IMR-90 (cell line): ENCODE results near the gene CCDC136. TPM values are rescaled to one million over a fixed set of nuclear protein-coding genes. Genes with fewer than 3 reads are reported as not detected.
A peak's percentile ranks its signal among the peaks of the same experiment; 100 is the strongest.

Experiments
- ATAC-seq: fragments of 200-7000 bp; cut with Tn5 transposase; 2 replicates; pipeline ENCODE4 v1.9.1; 2020; ENCODE audit warnings: low read depth, mild to moderate bottlenecking, moderate library complexity
- BruUV-seq: library from RNA; stranded (reverse); fragments of 400-500 nt; replicated peaks from 2 replicates; lab custom pipeline; 2021; lab: Mats Ljungman, UMichigan
- CTCF ChIA-PET: fragments of 300-600 bp; formaldehyde crosslinking; extraction: SDS; loops from one replicate; lab custom pipeline; 2021; ENCODE audit warnings: antibody characterized with exemption; lab: Yijun Ruan, JAX
- POLR2A ChIA-PET: fragments of 300-600 bp; sonication (Branson Sonifier 250); formaldehyde crosslinking; loops from one replicate; lab custom pipeline; 2022; ENCODE audit warnings: antibody characterized with exemption; ENCODE audit not compliant: unreplicated experiment; lab: Charles Lee
- DNase-seq: peaks from one replicate; pipeline ENCODE4 v3.0.0; 2013
- H2AFZ ChIP-seq: replicated peaks from 2 replicates; pipeline ENCODE3; 2013; ENCODE audit warnings: low read length, mild to moderate bottlenecking; ENCODE audit not compliant: poor library complexity
- H2AK5ac ChIP-seq: 2 replicates; pipeline ENCODE4 v1.6.1; 2013; ENCODE audit warnings: low read depth, low read length, inconsistent platforms
- H2AK9ac ChIP-seq: replicated peaks from 2 replicates; pipeline ENCODE3; 2013; ENCODE audit warnings: mild to moderate bottlenecking, low read depth, low read length, moderate library complexity; ENCODE audit not compliant: poor library complexity
- H2BK120ac ChIP-seq: 2 replicates; pipeline ENCODE4 v1.6.1; 2013; ENCODE audit warnings: low read depth, low read length, inconsistent platforms
- H2BK15ac ChIP-seq: 3 replicates; pipeline ENCODE4 v1.6.1; 2013; ENCODE audit warnings: low read depth, low read length, inconsistent platforms
- H2BK20ac ChIP-seq: 2 replicates; pipeline ENCODE4 v1.6.1; 2013; ENCODE audit warnings: low read depth, mild to moderate bottlenecking, inconsistent platforms, low read length, moderate library complexity
- H2BK5ac ChIP-seq: 2 replicates; pipeline ENCODE4 v1.6.1; 2013; ENCODE audit warnings: mild to moderate bottlenecking, low read depth, low read length, inconsistent platforms; ENCODE audit not compliant: poor library complexity, severe bottlenecking
- H3K14ac ChIP-seq: replicated peaks from 2 replicates; pipeline ENCODE4 v1.6.1; 2013; ENCODE audit warnings: low read depth, low read length, inconsistent platforms
- H3K18ac ChIP-seq: 2 replicates; pipeline ENCODE4 v1.6.1; 2013; ENCODE audit warnings: low read depth, low read length, control low read depth
- H3K23ac ChIP-seq: 2 replicates; pipeline ENCODE4 v1.6.1; 2013; ENCODE audit warnings: low read depth, low read length, inconsistent platforms
- H3K27ac ChIP-seq: 2 replicates; pipeline ENCODE4 v1.5.1; 2013; ENCODE audit warnings: mild to moderate bottlenecking, control low read depth, low read length; ENCODE audit not compliant: insufficient read depth
- H3K27me3 ChIP-seq: 2 replicates; pipeline ENCODE4 v1.6.1; 2013; ENCODE audit warnings: low read length; ENCODE audit not compliant: control insufficient read depth, insufficient read depth
- H3K36me3 ChIP-seq: 2 replicates; pipeline ENCODE4 v1.6.1; 2013; ENCODE audit warnings: low read length, mixed read lengths; ENCODE audit not compliant: control insufficient read depth, insufficient read depth
- H3K4ac ChIP-seq: 2 replicates; pipeline ENCODE4 v1.6.1; 2013; ENCODE audit warnings: low read depth, low read length, inconsistent platforms
- H3K4me1 ChIP-seq: 2 replicates; pipeline ENCODE4 v1.6.1; 2013; ENCODE audit warnings: low read length, mixed read lengths; ENCODE audit not compliant: control insufficient read depth, insufficient read depth
- H3K4me2 ChIP-seq: 2 replicates; pipeline ENCODE4 v1.6.1; 2013; ENCODE audit warnings: low read depth, mild to moderate bottlenecking, control low read depth, low read length, moderate library complexity
- H3K4me3 ChIP-seq: 2 replicates; pipeline ENCODE4 v1.5.1; 2013; ENCODE audit warnings: low read depth, mild to moderate bottlenecking, control low read depth, low read length, moderate library complexity; ENCODE audit not compliant: insufficient read depth
- H3K56ac ChIP-seq: 2 replicates; pipeline ENCODE4 v1.6.1; 2013; ENCODE audit warnings: low read length, inconsistent platforms; ENCODE audit not compliant: insufficient read depth; ENCODE audit errors: extremely low read depth
- H3K79me1 ChIP-seq, 2 experiments: 2 replicates each; pipeline ENCODE4 v1.6.1; 2013; ENCODE audit warnings: low read length in 2 of 2, inconsistent platforms in 1 of 2, low read depth in 1 of 2
- H3K9ac ChIP-seq: 2 replicates; pipeline ENCODE4 v1.6.1; 2013; ENCODE audit warnings: low read depth, low read length, control low read depth
- H3K9me1 ChIP-seq: 2 replicates; pipeline ENCODE4 v1.6.1; 2013; ENCODE audit warnings: low read length, inconsistent platforms; ENCODE audit not compliant: insufficient read depth
- H3K9me3 ChIP-seq: 2 replicates; pipeline ENCODE4 v1.6.1; 2013; ENCODE audit warnings: low read length; ENCODE audit not compliant: control insufficient read depth, insufficient read depth
- H4K20me1 ChIP-seq: 2 replicates; pipeline ENCODE4 v1.6.1; 2013; ENCODE audit warnings: low read length, inconsistent platforms; ENCODE audit not compliant: insufficient read depth
- H4K5ac ChIP-seq: 2 replicates; pipeline ENCODE4 v1.6.1; 2013; ENCODE audit warnings: mild to moderate bottlenecking, low read depth, low read length, control low read depth
- H4K8ac ChIP-seq, 2 experiments: 2 replicates each; pipeline ENCODE4 v1.6.1; 2013; ENCODE audit warnings: low read depth in 2 of 2, low read length in 2 of 2, control low read depth in 1 of 2, inconsistent platforms in 1 of 2
- H4K91ac ChIP-seq: 2 replicates; pipeline ENCODE4 v1.6.1; 2013; ENCODE audit warnings: low read depth, low read length, inconsistent platforms; ENCODE audit not compliant: insufficient read depth
- BHLHE40 ChIP-seq: fragments of 150-350 bp; IDR thresholded peaks from 2 replicates; pipeline ENCODE4 v1.6.1; 2016; ENCODE audit warnings: mild to moderate bottlenecking, low read depth, low read length
- CEBPB ChIP-seq: IDR thresholded peaks from 2 replicates; pipeline ENCODE4 v1.6.1; 2012; ENCODE audit warnings: low read depth, low read length, improper control_type of control experiment
- CHD1 ChIP-seq: IDR thresholded peaks from 2 replicates; pipeline ENCODE4 v1.6.1; 2012; ENCODE audit warnings: low read depth, low read length, improper control_type of control experiment
- CTCF ChIP-seq: conservative IDR thresholded peaks from 2 replicates; pipeline ENCODE4 v1.5.1; 2012; ENCODE audit warnings: mild to moderate bottlenecking, low read depth, low read length, improper control_type of control experiment
- ELK1 ChIP-seq: fragments of 150-350 bp; IDR thresholded peaks from 2 replicates; pipeline ENCODE4 v1.6.1; 2016; ENCODE audit warnings: low read depth, mild to moderate bottlenecking, low read length, moderate library complexity, borderline replicate concordance
- FOS ChIP-seq: fragments of 150-350 bp; IDR thresholded peaks from 2 replicates; pipeline ENCODE4 v1.6.1; 2016; ENCODE audit warnings: low read depth, low read length
- MAFK ChIP-seq: IDR thresholded peaks from 2 replicates; pipeline ENCODE4 v1.6.1; 2012; ENCODE audit warnings: low read depth, low read length, improper control_type of control experiment
- MAZ ChIP-seq: IDR thresholded peaks from 2 replicates; pipeline ENCODE4 v1.6.1; 2012; ENCODE audit warnings: low read depth, mild to moderate bottlenecking, low read length, improper control_type of control experiment, moderate library complexity, borderline replicate concordance
- MXI1 ChIP-seq: IDR thresholded peaks from 2 replicates; pipeline ENCODE4 v1.6.1; 2012; ENCODE audit warnings: low read depth, mild to moderate bottlenecking, low read length, moderate library complexity, borderline replicate concordance
- NFE2L2 ChIP-seq: fragments of 150-350 bp; IDR thresholded peaks from 2 replicates; pipeline ENCODE4 v1.6.1; 2016; ENCODE audit warnings: low read depth, mild to moderate bottlenecking, low read length
- POLR2A ChIP-seq: IDR thresholded peaks from 2 replicates; pipeline ENCODE4 v1.6.1; 2012; ENCODE audit warnings: mild to moderate bottlenecking, low read depth, low read length
- RCOR1 ChIP-seq: IDR thresholded peaks from 2 replicates; pipeline ENCODE4 v1.6.1; 2012; ENCODE audit warnings: mild to moderate bottlenecking, low read length, improper control_type of control experiment; ENCODE audit not compliant: insufficient replicate concordance
- RFX5 ChIP-seq: IDR thresholded peaks from 2 replicates; pipeline ENCODE4 v1.8.0; 2012; ENCODE audit warnings: low read depth, mild to moderate bottlenecking, low read length, moderate library complexity
- SMC3 ChIP-seq: fragments of 150-350 bp; IDR thresholded peaks from 2 replicates; pipeline ENCODE4 v1.6.1; 2016; ENCODE audit warnings: low read depth, mild to moderate bottlenecking, antibody characterized with exemption, low read length, moderate library complexity
- WGBS, 2 experiments: methylation state at CpG; one replicate each; pipeline versions ENCODE4 v1.1.5 to v1.1.7; 2013; ENCODE audit warnings: missing lambda C conversion rate in 2 of 2; ENCODE audit not compliant: insufficient read length in 1 of 2; ENCODE audit errors: extremely low coverage in 2 of 2; 5-methylcytosine and 5-hydroxymethylcytosine counted together
- dilution Hi-C: fragments of 300-500 bp; cut with HindIII; formaldehyde crosslinking; loops from one replicate; pipeline ENCODE4 v1.14.3; 2018; ENCODE audit warnings: low sequenced_read_pairs; ENCODE audit not compliant: unreplicated experiment
- in situ Hi-C: fragments of 300-500 bp; cut with MboI; formaldehyde crosslinking; loops from 3 replicates; pipeline ENCODE4 v1.14.3; 2019; ENCODE audit warnings: low sequenced_read_pairs, inconsistent platforms, mixed read lengths
- intact Hi-C: fragments of 100-400 bp; cut with micrococcal nuclease; formaldehyde crosslinking; loops from 2 replicates; pipeline ENCODE4 v1.10.0; 2022
- polyA plus RNA-seq, 3 experiments: library from polyadenylated mRNA; depleted of rRNA; stranded (reverse); fragments of >200 nt; gene quantifications; 2 replicates each; pipeline ENCODE4 v1.2.3, GENCODE V29; 2012; ENCODE audit warnings: low replicate concordance in 1 of 3
- total RNA-seq: library from RNA; depleted of rRNA; stranded (reverse); fragments of >200 nt; gene quantifications from 2 replicates; pipeline ENCODE4 v1.2.3, GENCODE V29; 2012
- TF ChIP-seq, protein P1 (sequence below): fragments of 150-350 bp; IDR thresholded peaks from 2 replicates; pipeline ENCODE4 v1.6.1; 2017; ENCODE audit warnings: mild to moderate bottlenecking, antibody characterized with exemption, low read length, low read depth

The CCDC136 gene
- total and polyA plus RNA-seq, 2 of the 4 experiments (the other 2 are of a cell fraction): 7.7 to 18.0 TPM

DNA sequence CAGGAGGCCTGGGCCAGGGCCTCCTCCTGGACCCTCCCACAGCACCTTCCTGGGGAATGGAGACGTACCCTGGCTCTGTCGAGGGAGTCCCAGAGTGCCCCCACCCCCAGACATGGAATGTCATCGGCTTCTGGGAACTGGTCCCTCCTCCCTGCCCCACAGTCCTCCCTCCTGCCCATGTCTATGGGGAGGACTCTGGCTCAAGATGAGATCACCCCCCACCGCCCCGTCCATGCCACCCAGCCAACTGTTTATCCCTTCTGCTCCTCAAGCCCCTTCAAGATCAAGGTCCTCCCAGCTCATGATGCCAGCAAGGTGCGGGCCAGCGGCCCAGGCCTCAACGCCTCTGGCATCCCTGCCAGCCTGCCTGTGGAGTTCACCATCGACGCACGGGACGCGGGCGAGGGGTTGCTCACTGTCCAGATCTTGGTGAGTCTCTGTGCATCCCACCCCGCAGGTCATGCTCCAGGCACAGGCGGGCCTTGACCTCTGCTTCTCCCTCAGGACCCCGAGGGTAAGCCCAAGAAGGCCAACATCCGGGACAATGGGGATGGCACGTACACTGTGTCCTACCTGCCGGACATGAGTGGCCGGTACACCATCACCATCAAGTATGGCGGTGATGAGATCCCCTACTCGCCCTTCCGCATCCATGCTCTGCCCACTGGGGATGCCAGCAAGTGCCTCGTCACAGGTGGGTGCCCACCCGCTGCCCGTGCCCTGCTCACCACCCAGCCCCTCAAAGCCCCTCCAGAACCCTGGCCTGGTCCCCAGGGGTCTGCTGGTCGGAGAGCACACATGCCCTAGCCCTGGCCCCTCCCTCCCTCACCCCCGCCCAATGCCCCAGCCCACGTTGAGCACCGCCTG, 56.8 kb downstream of the CCDC136 start:
- no peak overlapping the region for H3K27ac ChIP-seq
- H2AFZ ChIP-seq: no peak overlapping the region
- POLR2A ChIA-PET: no interaction called here
- H3K18ac ChIP-seq: no peak overlapping the region
- no peak overlapping the region for H2AK9ac ChIP-seq
- H3K23ac ChIP-seq: no peak overlapping the region
- H2BK5ac ChIP-seq: no peak overlapping the region
- H3K4me3 ChIP-seq: no peak overlapping the region
- no peak overlapping the region for H2BK20ac ChIP-seq
- dilution Hi-C loops (no loop called here), in situ Hi-C loops (no loop called here), intact Hi-C loops (no loop called here)
- H3K56ac ChIP-seq: no peak overlapping the region
- CTCF ChIA-PET: no interaction called here
- 96% methylated on average over 11 of the region's 31 CpGs; no CpG with 5 or more reads in 1 of the 2 experiments for WGBS, 2 experiments
- no peak overlapping the region for H4K91ac ChIP-seq
- H3K27me3 ChIP-seq: no peaks in the 10 kb centered on the region
- peaks cover 96% of the 10 kb centered on the region for H3K36me3 ChIP-seq
- no peaks in the 10 kb centered on the region for H3K4me1 ChIP-seq
- H3K9ac ChIP-seq: no peak overlapping the region
- H3K4ac ChIP-seq: no peak overlapping the region
- BruUV-seq: TSS peak; percentile 35
- H4K5ac ChIP-seq: no peak overlapping the region
- H3K4me2 ChIP-seq: no peak overlapping the region
- ATAC-seq (no peak), DNase-seq (no peak)
- no peak overlapping the region for H2BK120ac ChIP-seq
- H2AK5ac ChIP-seq: no peak overlapping the region
- H3K14ac ChIP-seq: no peak overlapping the region
- H4K20me1 ChIP-seq: peaks cover 60% of the 10 kb centered on the region
- peaks cover 40 to 73% of the 10 kb centered on the region in 2 experiments for H3K79me1 ChIP-seq
- no peak overlapping the region for H2BK15ac ChIP-seq
- H4K8ac ChIP-seq: no peak overlapping the region
- H3K9me3 ChIP-seq: no peaks in the 10 kb centered on the region
- H3K9me1 ChIP-seq: no peaks in the 10 kb centered on the region
- TF ChIP-seq RCOR1: no peak
- TF ChIP-seq SMC3: no peak
- no peak for TF ChIP-seq RFX5
- TF ChIP-seq ELK1: no peak
- no peak for TF ChIP-seq MXI1
- no peak for TF ChIP-seq NFE2L2
- no peak for TF ChIP-seq CHD1
- TF ChIP-seq BHLHE40: no peak
- TF ChIP-seq, protein P1, sequence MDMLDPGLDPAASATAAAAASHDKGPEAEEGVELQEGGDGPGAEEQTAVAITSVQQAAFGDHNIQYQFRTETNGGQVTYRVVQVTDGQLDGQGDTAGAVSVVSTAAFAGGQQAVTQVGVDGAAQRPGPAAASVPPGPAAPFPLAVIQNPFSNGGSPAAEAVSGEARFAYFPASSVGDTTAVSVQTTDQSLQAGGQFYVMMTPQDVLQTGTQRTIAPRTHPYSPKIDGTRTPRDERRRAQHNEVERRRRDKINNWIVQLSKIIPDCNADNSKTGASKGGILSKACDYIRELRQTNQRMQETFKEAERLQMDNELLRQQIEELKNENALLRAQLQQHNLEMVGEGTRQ: no peak
- no peak for TF ChIP-seq MAFK
- TF ChIP-seq FOS: no peak
- TF ChIP-seq MAZ: no peak
- TF ChIP-seq POLR2A: no peak
- TF ChIP-seq CEBPB: no peak
- no peak for TF ChIP-seq CTCF
